T-helper 9 cell (primary cell): ENCODE results near the gene TWF2.
A peak's percentile ranks its signal among the peaks of the same experiment; 100 is the strongest.

Experiments
- DNase-seq: peaks from one replicate; pipeline ENCODE4 v3.0.0-alpha.2; 2020

Gene TWF2

GRCh38 chr3:52256622-52257021 lies 17.7 kb upstream of the TWF2 start:
- no peak for DNase-seq

GRCh38 chr3:52256159-52256558 lies 17.2 kb upstream of the TWF2 start:
- DNase-seq = no peak

- DNase-seq = no peak
Measured at GRCh38 chr3:52254608-52255007, 15.7 kb upstream of the TWF2 start.

GRCh38 chr3:52253314-52254304 lies 14.7 kb upstream of the TWF2 start:
- peak; percentile 71 for DNase-seq

- no peak for DNase-seq
Measured at GRCh38 chr3:52250122-52250521, 11.2 kb upstream of the TWF2 start.

- no peak for DNase-seq
Measured at GRCh38 chr3:52249683-52250082, 10.7 kb upstream of the TWF2 start.

- DNase-seq = no peak
Measured at GRCh38 chr3:52248816-52249547, 10.0 kb upstream of the TWF2 start.

- DNase-seq = no peak
Measured at GRCh38 chr3:52248165-52248541, 9.2 kb upstream of the TWF2 start.

- DNase-seq = no peak
Measured at GRCh38 chr3:52247409-52248164, 8.6 kb upstream of the TWF2 start.

GRCh38 chr3:52246728-52247408 lies 7.9 kb upstream of the TWF2 start:
- DNase-seq = no peak

- DNase-seq = no peak
Measured at GRCh38 chr3:52246264-52246620, 7.3 kb upstream of the TWF2 start.

- peak; percentile 63 for DNase-seq
Measured at GRCh38 chr3:52245322-52246263, 6.6 kb upstream of the TWF2 start, which contains the start of gene PPM1M. Gene PPM1M, plus strand, starts transcription at chr3:52245759. Its CDS starts 66 bp downstream, at chr3:52245825.

- DNase-seq = no peak
Measured at GRCh38 chr3:52243791-52244628, 5.1 kb upstream of the TWF2 start.

GRCh38 chr3:52242039-52242438 lies 3.1 kb upstream of the TWF2 start:
- no peak for DNase-seq

- DNase-seq = no peak
Measured at GRCh38 chr3:52240886-52241370, 2.0 kb upstream of the TWF2 start.

GRCh38 chr3:52240059-52240885 lies 1.3 kb upstream of the TWF2 start:
- DNase-seq = no peak

GRCh38 chr3:52238193-52238760 lies 681 bp downstream of the TWF2 start:
- DNase-seq = no peak

- DNase-seq = no peak
Measured at GRCh38 chr3:52237657-52238172, 1.2 kb downstream of the TWF2 start.
